ENCODE measurements around the gene CDC42BPB. TPM values are rescaled to one million over a fixed set of nuclear protein-coding genes. Genes with fewer than 3 reads are reported as not detected.

CDC42BPB gene
- total RNA-seq, 2 donors from 2014 or later = 66.2 to 102 TPM

- no peaks in the 10 kb centered on the region for H3K27me3 ChIP-seq
- no peaks in the 10 kb centered on the region for H3K36me3 ChIP-seq (replicated peaks in 1 of 2; ENCODE audit: insufficient read depth in 1 of 2, low read depth in 2 of 2)
- DNase-seq = peak; percentile 79 to 88 (median 84)
- H3K27ac ChIP-seq = no peak overlapping the region
- WGBS, 2 donors = 9 to 14% methylated on average over 9 of the region's 9 CpGs
- H3K4me3 ChIP-seq = no peak overlapping the region
- ATAC-seq = peak; percentile 39
- TF ChIP-seq POLR2A (IDR thresholded peaks at IDR 0.05) (no peak), CTCF (IDR thresholded peaks at IDR 0.05) (peak; percentile 56 to 90 (median 77))
- H3K4me1 ChIP-seq = peaks cover 26% of the 10 kb centered on the region
- H3K9me3 ChIP-seq = no peaks in the 10 kb centered on the region
- intact Hi-C loops (cut with DNase I) = loop anchor here (10.0 kb wide), 1 partner anchor 216 kb away; no protein-coding TSS in a partner anchor
Measured at GRCh38 chr14:103078420-103078749, 21.0 kb upstream of the CDC42BPB start.

- peak; percentile 45 to 64 (median 58) for DNase-seq
- ATAC-seq = peak; percentile 25
- Histone ChIP-seq H3K27me3 (no peaks in the 10 kb centered on the region), H3K4me3 (no peak overlapping the region), H3K27ac (peak overlapping the region in 3 of 4 donors; percentile 40 to 70 (median 64)), H3K9me3 (no peaks in the 10 kb centered on the region), H3K4me1 (peaks cover 36% of the 10 kb centered on the region), H3K36me3 (replicated peaks in 1 of 2; ENCODE audit: insufficient read depth in 1 of 2, low read depth in 2 of 2) (no peaks in the 10 kb centered on the region)
- TF ChIP-seq CTCF (IDR thresholded peaks at IDR 0.05) = no peak
- TF ChIP-seq POLR2A (IDR thresholded peaks at IDR 0.05) = no peak
- WGBS, 2 donors = 10 to 17% methylated on average over 7 to 21 of the region's 21 CpGs
- intact Hi-C loops (cut with DNase I) = loop anchor here (10.0 kb wide), 1 partner anchor 220 kb away; no protein-coding TSS in a partner anchor
Measured at GRCh38 chr14:103074729-103075367, 17.5 kb upstream of the CDC42BPB start.

GRCh38 chr14:103073876-103074728, 16.8 kb upstream of the CDC42BPB start:
- TF ChIP-seq CTCF (IDR thresholded peaks at IDR 0.05) = no peak
- no peak for TF ChIP-seq POLR2A (IDR thresholded peaks at IDR 0.05)
- peaks cover 36% of the 10 kb centered on the region for H3K4me1 ChIP-seq
- no peak overlapping the region for H3K4me3 ChIP-seq
- H3K27ac ChIP-seq = peak overlapping the region in 3 of 4 donors; percentile 30 to 70 (median 64)
- WGBS, 2 donors = 74 to 82% methylated on average over 12 to 21 of the region's 21 CpGs
- intact Hi-C loops (cut with DNase I) = loop anchor here (10.0 kb wide), 1 partner anchor 221 kb away; no protein-coding TSS in a partner anchor
- no peaks in the 10 kb centered on the region for H3K27me3 ChIP-seq
- ATAC-seq = no peak
- DNase-seq = no peak
- no peaks in the 10 kb centered on the region for H3K9me3 ChIP-seq
- no peaks in the 10 kb centered on the region for H3K36me3 ChIP-seq (replicated peaks in 1 of 2; ENCODE audit: insufficient read depth in 1 of 2, low read depth in 2 of 2)

- Histone ChIP-seq H3K36me3 (replicated peaks in 1 of 2; ENCODE audit: insufficient read depth in 1 of 2, low read depth in 2 of 2) (no peaks in the 10 kb centered on the region), H3K27me3 (no peaks in the 10 kb centered on the region), H3K4me3 (no peak overlapping the region), H3K27ac (peak overlapping the region in 3 of 4 donors; percentile 30 to 70 (median 64)), H3K4me1 (peaks cover 36% of the 10 kb centered on the region), H3K9me3 (no peaks in the 10 kb centered on the region)
- peak in 1 of 4 donors; percentile 54 for DNase-seq
- ATAC-seq = peak; percentile 7
- peak in 1 of 3 donors; percentile 1 for TF ChIP-seq POLR2A (IDR thresholded peaks at IDR 0.05)
- no peak for TF ChIP-seq CTCF (IDR thresholded peaks at IDR 0.05)
- WGBS, 2 donors = 55 to 69% methylated on average over 9 to 14 of the region's 14 CpGs
- intact Hi-C loops (cut with DNase I) = loop anchor here (10.0 kb wide), 1 partner anchor 221 kb away; no protein-coding TSS in a partner anchor
Measured at GRCh38 chr14:103073367-103073875, 16.1 kb upstream of the CDC42BPB start.
